Astrocyte of the cerebellum (primary cell): ENCODE measurements around the gene CDC42BPB.

Experiments used
- DNase-seq: peaks from one replicate; pipeline ENCODE4 v3.0.0-alpha.2; 2011; ENCODE audit warnings: low read depth
- H3K4me3 ChIP-seq: 2 replicates; pipeline ENCODE4 v1.5.1; 2011; ENCODE audit warnings: mild to moderate bottlenecking, low read depth, low read length, moderate library complexity
- in situ Hi-C: cut with HindIII; loops from 2 replicates; pipeline ENCODE4 v1.10.0; 2017; ENCODE audit warnings: low sequenced_read_pairs
- TF ChIP-seq, protein P1 (sequence below): IDR thresholded peaks from 2 replicates; pipeline ENCODE4 v1.5.1; 2012; ENCODE audit warnings: low read length, low read depth, moderate library complexity, mild to moderate bottlenecking; ENCODE audit errors: missing control alignments

Gene CDC42BPB

GRCh38 chr14:102975662-102976061 lies 81.7 kb downstream of the CDC42BPB start:
- TF ChIP-seq, protein P1, sequence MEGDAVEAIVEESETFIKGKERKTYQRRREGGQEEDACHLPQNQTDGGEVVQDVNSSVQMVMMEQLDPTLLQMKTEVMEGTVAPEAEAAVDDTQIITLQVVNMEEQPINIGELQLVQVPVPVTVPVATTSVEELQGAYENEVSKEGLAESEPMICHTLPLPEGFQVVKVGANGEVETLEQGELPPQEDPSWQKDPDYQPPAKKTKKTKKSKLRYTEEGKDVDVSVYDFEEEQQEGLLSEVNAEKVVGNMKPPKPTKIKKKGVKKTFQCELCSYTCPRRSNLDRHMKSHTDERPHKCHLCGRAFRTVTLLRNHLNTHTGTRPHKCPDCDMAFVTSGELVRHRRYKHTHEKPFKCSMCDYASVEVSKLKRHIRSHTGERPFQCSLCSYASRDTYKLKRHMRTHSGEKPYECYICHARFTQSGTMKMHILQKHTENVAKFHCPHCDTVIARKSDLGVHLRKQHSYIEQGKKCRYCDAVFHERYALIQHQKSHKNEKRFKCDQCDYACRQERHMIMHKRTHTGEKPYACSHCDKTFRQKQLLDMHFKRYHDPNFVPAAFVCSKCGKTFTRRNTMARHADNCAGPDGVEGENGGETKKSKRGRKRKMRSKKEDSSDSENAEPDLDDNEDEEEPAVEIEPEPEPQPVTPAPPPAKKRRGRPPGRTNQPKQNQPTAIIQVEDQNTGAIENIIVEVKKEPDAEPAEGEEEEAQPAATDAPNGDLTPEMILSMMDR: no peak
- no peak overlapping the region for H3K4me3 ChIP-seq
- in situ Hi-C loops: loop anchor here (10.0 kb wide), 1 partner anchor 329 kb away; no protein-coding TSS in a partner anchor
- DNase-seq: no peak

GRCh38 chr14:102973706-102974285 lies 83.6 kb downstream of the CDC42BPB start:
- TF ChIP-seq, protein P1: no peak
- no peak overlapping the region for H3K4me3 ChIP-seq
- in situ Hi-C loops: loop anchor here (10.0 kb wide), 1 partner anchor 331 kb away; no protein-coding TSS in a partner anchor
- no peak for DNase-seq

DNA sequence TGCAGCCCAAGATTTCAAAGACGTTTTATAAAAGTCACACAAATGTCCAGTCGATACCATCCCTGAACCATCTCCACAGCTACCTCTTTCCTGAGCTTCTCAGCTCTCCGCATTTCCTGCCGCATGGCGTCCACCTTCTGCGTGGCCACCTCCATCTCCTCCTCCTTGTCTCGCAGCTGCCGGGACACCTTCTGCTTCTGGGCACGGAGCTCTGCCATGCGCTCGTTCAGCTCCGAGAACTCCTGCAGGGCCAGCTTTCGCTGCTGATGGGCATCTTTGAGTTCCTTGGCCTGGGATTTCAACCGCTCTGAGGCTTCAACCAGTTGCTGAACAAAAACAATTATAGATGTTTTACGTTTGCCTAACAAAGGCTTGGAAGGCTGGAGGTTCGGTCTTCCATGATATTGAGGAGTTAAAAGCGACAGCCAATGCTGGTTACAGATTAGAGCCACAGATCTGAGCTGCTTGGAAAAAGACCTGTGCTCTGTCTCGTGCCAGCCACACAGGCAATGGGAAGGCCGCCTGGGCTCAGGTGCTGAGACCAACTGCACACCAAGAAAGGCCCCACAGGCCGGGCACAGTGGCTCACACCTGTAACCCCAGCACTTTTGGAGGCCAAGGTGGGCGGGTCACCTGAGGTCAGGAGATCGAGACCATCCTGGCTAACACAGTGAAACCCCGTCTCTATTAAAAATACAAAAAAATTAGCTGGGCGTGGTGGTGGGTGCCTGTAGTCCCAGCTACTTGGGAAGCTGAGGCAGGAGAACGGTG lies 85.3 kb downstream of the CDC42BPB start:
- in situ Hi-C loops: loop anchor here (10.0 kb wide), 1 partner anchor 333 kb away; no protein-coding TSS in a partner anchor
- no peak for DNase-seq
- TF ChIP-seq, protein P1: no peak
- H3K4me3 ChIP-seq: no peak overlapping the region

DNA sequence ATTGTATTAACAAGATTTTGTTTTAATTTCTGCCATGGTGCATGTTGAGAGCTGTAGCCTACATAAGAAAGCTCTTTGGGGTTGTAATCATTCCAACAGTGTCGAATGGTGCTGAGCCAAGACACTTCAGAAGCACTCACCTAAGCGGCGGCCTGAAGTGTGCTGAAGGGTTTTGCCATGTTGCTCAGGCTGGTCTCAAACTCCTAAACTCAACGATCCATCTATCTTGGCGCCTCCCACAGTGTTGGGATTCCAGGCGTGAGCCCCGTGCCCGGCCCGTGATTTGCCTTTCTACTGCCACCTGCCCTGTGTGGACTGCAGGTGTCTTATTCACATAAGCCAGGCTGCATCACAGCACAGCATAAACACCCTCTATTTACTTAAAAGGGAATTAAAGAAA lies 86.0 kb downstream of the CDC42BPB start:
- in situ Hi-C loops: loop anchor here (10.0 kb wide), 1 partner anchor 333 kb away; no protein-coding TSS in a partner anchor
- no peak overlapping the region for H3K4me3 ChIP-seq
- DNase-seq: no peak
- TF ChIP-seq, protein P1: no peak

GRCh38 chr14:102970496-102970895 lies 86.9 kb downstream of the CDC42BPB start:
- TF ChIP-seq, protein P1: no peak
- no peak overlapping the region for H3K4me3 ChIP-seq
- DNase-seq: no peak
- in situ Hi-C loops: loop anchor here (10.0 kb wide), 1 partner anchor 334 kb away; no protein-coding TSS in a partner anchor

GRCh38 chr14:102969901-102970300 lies 87.4 kb downstream of the CDC42BPB start:
- TF ChIP-seq, protein P1: no peak
- no peak overlapping the region for H3K4me3 ChIP-seq
- no peak for DNase-seq
- in situ Hi-C loops: loop anchor here (10.0 kb wide), 1 partner anchor 335 kb away; no protein-coding TSS in a partner anchor
